Vagina (tissue), 2 donors: ENCODE results near the gene NMU. TPM values are rescaled to one million over a fixed set of nuclear protein-coding genes. Genes with fewer than 3 reads are reported as not detected.
"Not testable (repeated sequence)": the region's sequence is repeated elsewhere in the genome, so short reads cannot be mapped to it uniquely, and the experiment has no call there.

Experiments
- DNase-seq, 2 donors: peaks; one replicate each; pipeline ENCODE4 v3.0.0-alpha.2; 2017; ENCODE audit errors: extremely low spot score in 2 of 2
- H3K27ac ChIP-seq: fragments of 200-600 bp; sonication (generic); one replicate; pipeline ENCODE4 v1.5.1; 2019
- H3K27me3 ChIP-seq: fragments of 200-600 bp; sonication (generic); one replicate; pipeline ENCODE4 v1.5.1; 2019
- H3K36me3 ChIP-seq, 2 donors: fragments of 200-600 bp; sonication (generic); one replicate each; pipeline ENCODE4 v1.5.1; 2017 to 2019
- H3K4me1 ChIP-seq: fragments of 200-600 bp; sonication (generic); one replicate; pipeline ENCODE4 v1.5.1; 2019
- H3K4me3 ChIP-seq, 2 donors: fragments of 200-600 bp; sonication (generic); 1 replicate in 1 of 2; 2 replicates in 1 of 2; pipeline ENCODE4 v1.5.1; 2016 to 2019
- H3K9me3 ChIP-seq: fragments of 200-600 bp; sonication (generic); one replicate; pipeline ENCODE4 v1.5.1; 2019
- CTCF ChIP-seq, 3 experiments: fragments of 450-650 bp in 2 of 3; fragments of 200-600 bp in 1 of 3; sonication (generic) in 1 of 3; IDR thresholded peaks; one replicate each; pipeline ENCODE4 v1.5.1; 2017 to 2019; ENCODE audit warnings: antibody characterized with exemption in 3 of 3, mild to moderate bottlenecking in 2 of 3, moderate library complexity in 2 of 3
- POLR2A ChIP-seq, 2 donors: fragments of 450-650 bp; IDR thresholded peaks; one replicate each; pipeline ENCODE4 v1.6.1; 2017; ENCODE audit warnings: antibody characterized with exemption in 2 of 2, mild to moderate bottlenecking in 2 of 2, moderate library complexity in 2 of 2
- POLR2AphosphoS5 ChIP-seq, 2 donors: sonication (generic); formaldehyde crosslinking; IDR thresholded peaks; one replicate each; pipeline ENCODE4 v1.9.0; 2017; ENCODE audit warnings: antibody characterized with exemption in 2 of 2, mild to moderate bottlenecking in 2 of 2, low read depth in 1 of 2; ENCODE audit not compliant: insufficient read depth in 1 of 2
- intact Hi-C: fragments of 100-400 bp; cut with DNase I; formaldehyde crosslinking; loops from one replicate; pipeline ENCODE4 v1.15.1; 2023
- total RNA-seq: library from RNA; depleted of rRNA; stranded (reverse); fragments of >200 nt; gene quantifications from one replicate; pipeline ENCODE4 v1.2.3, GENCODE V29; 2016

The NMU gene
- total RNA-seq, 1 donor from 2014 or later: 8.1 TPM

- H3K4me1 ChIP-seq: no peaks in the 10 kb centered on the region
- no peak within 1 kb of the TSS for H3K4me3 ChIP-seq
- intact Hi-C loops: no loop called here
- H3K27me3 ChIP-seq: no peaks in the 10 kb centered on the region
- no peak for DNase-seq
- H3K36me3 ChIP-seq: no peaks in the 10 kb centered on the region
- TF ChIP-seq CTCF (IDR thresholded peaks at IDR 0.05) (no peak), POLR2AphosphoS5 (IDR thresholded peaks at IDR 0.05; ENCODE audit: insufficient read depth in 1 of 2, low read depth in 1 of 2) (no peak)
- no peak within 1 kb of the TSS for H3K27ac ChIP-seq
- no peaks in the 10 kb centered on the region for H3K9me3 ChIP-seq
These were observed 44.1 kb downstream of the NMU start, which contains the start of gene PDCL2 for GRCh38 chr4:55592014-55592413. Gene PDCL2 (minus strand): TSS chr4:55592245. CDS start chr4:55592109, 136 bp downstream.

GRCh38 chr4:55588160-55588559, 47.9 kb downstream of the NMU start:
- no peaks in the 10 kb centered on the region for H3K9me3 ChIP-seq
- intact Hi-C loops: no loop called here

GRCh38 chr4:55582773-55583172, 53.3 kb downstream of the NMU start:
- H3K4me3 ChIP-seq, H3K9me3 ChIP-seq, H3K36me3 ChIP-seq, intact Hi-C loops, H3K4me1 ChIP-seq, H3K27ac ChIP-seq, DNase-seq, H3K27me3 ChIP-seq: not testable (repeated sequence)

More at GRCh38 chr4:55588160-55588559, 47.9 kb downstream of the NMU start:
- no peak for DNase-seq
- no peak for TF ChIP-seq CTCF (IDR thresholded peaks at IDR 0.05)
- no peak for TF ChIP-seq POLR2A (IDR thresholded peaks at IDR 0.05)
- TF ChIP-seq POLR2AphosphoS5 (IDR thresholded peaks at IDR 0.05; ENCODE audit: insufficient read depth in 1 of 2, low read depth in 1 of 2): no peak
- no peak overlapping the region for H3K27ac ChIP-seq
- no peak overlapping the region for H3K4me3 ChIP-seq
- no peaks in the 10 kb centered on the region for H3K4me1 ChIP-seq
- no peaks in the 10 kb centered on the region for H3K27me3 ChIP-seq
- no peaks in the 10 kb centered on the region for H3K36me3 ChIP-seq

- Histone ChIP-seq H3K9me3 (no peaks in the 10 kb centered on the region), H3K4me3 (no peak overlapping the region), H3K27me3 (no peaks in the 10 kb centered on the region), H3K36me3 (no peaks in the 10 kb centered on the region), H3K27ac (no peak overlapping the region), H3K4me1 (no peaks in the 10 kb centered on the region)
- intact Hi-C loops: no loop called here
- TF ChIP-seq CTCF (IDR thresholded peaks at IDR 0.05) (no peak), POLR2A (IDR thresholded peaks at IDR 0.05) (no peak), POLR2AphosphoS5 (IDR thresholded peaks at IDR 0.05; ENCODE audit: insufficient read depth in 1 of 2, low read depth in 1 of 2) (no peak)
- no peak for DNase-seq
These were observed 57.6 kb downstream of the NMU start for GRCh38 chr4:55578341-55579010.

- H3K4me3 ChIP-seq: no peak overlapping the region
- no peaks in the 10 kb centered on the region for H3K36me3 ChIP-seq
- no peak overlapping the region for H3K27ac ChIP-seq
- TF ChIP-seq POLR2A (IDR thresholded peaks at IDR 0.05) (no peak), CTCF (IDR thresholded peaks at IDR 0.05) (no peak), POLR2AphosphoS5 (IDR thresholded peaks at IDR 0.05; ENCODE audit: insufficient read depth in 1 of 2, low read depth in 1 of 2) (no peak)
- no peaks in the 10 kb centered on the region for H3K27me3 ChIP-seq
- H3K9me3 ChIP-seq: no peaks in the 10 kb centered on the region
- no peak for DNase-seq
- H3K4me1 ChIP-seq: no peaks in the 10 kb centered on the region
- intact Hi-C loops: no loop called here
These were observed 60.6 kb downstream of the NMU start for GRCh38 chr4:55575513-55575912.
